Measurements from ENCODE around the gene ARL6IP4.
"Not testable (repeated sequence)": the region's sequence is repeated elsewhere in the genome, so short reads cannot be mapped to it uniquely, and the experiment has no call there.

Gene ARL6IP4

GRCh38 chr12:123010681-123011080, 30.2 kb downstream of the ARL6IP4 start:
- Histone ChIP-seq H3K27me3 (replicated peaks; ENCODE audit: control insufficient read depth, insufficient read depth, low read length) (no peaks in the 10 kb centered on the region), H3K36me3 (ENCODE audit: control insufficient read depth, insufficient read depth, low read length) (no peaks in the 10 kb centered on the region), H3K4me3 (replicated peaks; ENCODE audit: low read depth, low read length) (no peak overlapping the region)
- no peak for DNase-seq (ENCODE audit: extremely low read depth, insufficient read length)
- TF ChIP-seq CTCF (IDR thresholded peaks at IDR 0.05; ENCODE audit: insufficient read depth, low read length, poor library complexity, severe bottlenecking): no peak

- H3K27me3 ChIP-seq (replicated peaks; ENCODE audit: control insufficient read depth, insufficient read depth, low read length): no peaks in the 10 kb centered on the region
- no peak for TF ChIP-seq CTCF (IDR thresholded peaks at IDR 0.05; ENCODE audit: insufficient read depth, low read length, poor library complexity, severe bottlenecking)
- H3K4me3 ChIP-seq (replicated peaks; ENCODE audit: low read depth, low read length): no peak overlapping the region
- no peak for DNase-seq (ENCODE audit: extremely low read depth, insufficient read length)
- no peaks in the 10 kb centered on the region for H3K36me3 ChIP-seq (ENCODE audit: control insufficient read depth, insufficient read depth, low read length)
Measured at GRCh38 chr12:123011701-123012100, 31.2 kb downstream of the ARL6IP4 start.

- no peak for TF ChIP-seq CTCF (IDR thresholded peaks at IDR 0.05; ENCODE audit: insufficient read depth, low read length, poor library complexity, severe bottlenecking)
- Histone ChIP-seq H3K36me3 (ENCODE audit: control insufficient read depth, insufficient read depth, low read length) (no peaks in the 10 kb centered on the region), H3K27me3 (replicated peaks; ENCODE audit: control insufficient read depth, insufficient read depth, low read length) (no peaks in the 10 kb centered on the region), H3K4me3 (replicated peaks; ENCODE audit: low read depth, low read length) (no peak overlapping the region)
- DNase-seq (ENCODE audit: extremely low read depth, insufficient read length): no peak
Measured at GRCh38 chr12:123013185-123014095, 33.0 kb downstream of the ARL6IP4 start.

GRCh38 chr12:123014473-123014872, 34.0 kb downstream of the ARL6IP4 start:
- H3K4me3 ChIP-seq (replicated peaks; ENCODE audit: low read depth, low read length); H3K36me3 ChIP-seq (ENCODE audit: control insufficient read depth, insufficient read depth, low read length); DNase-seq (ENCODE audit: extremely low read depth, insufficient read length); H3K27me3 ChIP-seq (replicated peaks; ENCODE audit: control insufficient read depth, insufficient read depth, low read length): not testable (repeated sequence)

- TF ChIP-seq CTCF (IDR thresholded peaks at IDR 0.05; ENCODE audit: insufficient read depth, low read length, poor library complexity, severe bottlenecking): no peak
- no peak for DNase-seq (ENCODE audit: extremely low read depth, insufficient read length)
Measured at GRCh38 chr12:123017753-123018152, 37.3 kb downstream of the ARL6IP4 start.

GRCh38 chr12:123019841-123020138, 39.3 kb downstream of the ARL6IP4 start:
- TF ChIP-seq CTCF (IDR thresholded peaks at IDR 0.05; ENCODE audit: insufficient read depth, low read length, poor library complexity, severe bottlenecking): no peak
- H3K4me3 ChIP-seq (replicated peaks; ENCODE audit: low read depth, low read length): no peak overlapping the region
- DNase-seq (ENCODE audit: extremely low read depth, insufficient read length): no peak
- peaks cover 3% of the 10 kb centered on the region for H3K27me3 ChIP-seq (replicated peaks; ENCODE audit: control insufficient read depth, insufficient read depth, low read length)
- no peaks in the 10 kb centered on the region for H3K36me3 ChIP-seq (ENCODE audit: control insufficient read depth, insufficient read depth, low read length)

More at GRCh38 chr12:123017753-123018152, 37.3 kb downstream of the ARL6IP4 start:
- Histone ChIP-seq H3K27me3 (replicated peaks; ENCODE audit: control insufficient read depth, insufficient read depth, low read length) (peaks cover 3% of the 10 kb centered on the region), H3K36me3 (ENCODE audit: control insufficient read depth, insufficient read depth, low read length) (no peaks in the 10 kb centered on the region), H3K4me3 (replicated peaks; ENCODE audit: low read depth, low read length) (no peak overlapping the region)

All from GM06990 (cell line).